B cell (primary cell): ENCODE measurements around the gene UBFD1. TPM values are rescaled to one million over a fixed set of nuclear protein-coding genes. Genes with fewer than 3 reads are reported as not detected.

Source experiments
- ATAC-seq: fragments of 200-7000 bp; cut with Tn5 transposase; one replicate; pipeline ENCODE4 v1.10.0; 2021; ENCODE audit warnings: low read depth, mild to moderate bottlenecking, moderate number of reproducible peaks, moderate library complexity
- CTCF ChIA-PET: fragments of 350-600 bp; sonication (Branson Sonifier 250); formaldehyde crosslinking; loops from one replicate; lab custom pipeline; 2021; ENCODE audit warnings: antibody characterized with exemption, inconsistent platforms; lab: Charles Lee
- POLR2A ChIA-PET: fragments of 350-600 bp; sonication (Branson Sonifier 250); formaldehyde crosslinking; loops from one replicate; lab custom pipeline; 2021; ENCODE audit warnings: antibody characterized with exemption; lab: Charles Lee
- DNase-seq: peaks from one replicate; pipeline ENCODE4 v3.0.0; 2013
- H2AFZ ChIP-seq: 2 replicates; pipeline ENCODE4 v1.6.1; 2012; ENCODE audit warnings: mild to moderate bottlenecking, low read depth, low read length; ENCODE audit not compliant: insufficient read depth, poor library complexity, severe bottlenecking
- H3K27ac ChIP-seq, 2 donors: 1 replicate in 1 of 2; 2 replicates in 1 of 2; pipeline ENCODE4 v1.5.1; 2012 to 2013; ENCODE audit warnings: low read length in 2 of 2, mild to moderate bottlenecking in 2 of 2, moderate library complexity in 1 of 2
- H3K27me3 ChIP-seq, 4 experiments: fragments of 200-600 bp in 1 of 4; sonication (generic) in 1 of 4; replicated peaks in 1 of 4; 1 replicate in 2 of 4; 2 replicates in 2 of 4; pipeline versions ENCODE4 v1.6.1 to v1.7.0; 2013 to 2016; ENCODE audit warnings: low read length in 3 of 4, mild to moderate bottlenecking in 2 of 4, mixed read lengths in 1 of 4, moderate library complexity in 1 of 4; ENCODE audit not compliant: insufficient read depth in 4 of 4, control insufficient read depth in 3 of 4; ENCODE audit errors: control extremely low read depth in 1 of 4
- H3K36me3 ChIP-seq, 2 experiments: replicated peaks in 1 of 2; 1 replicate in 1 of 2; 2 replicates in 1 of 2; pipeline versions ENCODE4 v1.6.1 to v1.7.1; 2013; ENCODE audit warnings: low read length in 1 of 2; ENCODE audit not compliant: insufficient read depth in 2 of 2, control insufficient read depth in 1 of 2; ENCODE audit errors: control extremely low read depth in 1 of 2, extremely low read depth in 1 of 2
- H3K4me1 ChIP-seq, 2 donors: fragments of 200-600 bp in 1 of 2; sonication (generic) in 1 of 2; 1 replicate in 1 of 2; 2 replicates in 1 of 2; pipeline versions ENCODE4 v1.5.1 to v1.6.1; 2013 to 2017; ENCODE audit warnings: low read length in 2 of 2; ENCODE audit not compliant: control insufficient read depth in 2 of 2, insufficient read depth in 2 of 2
- H3K4me2 ChIP-seq: replicated peaks from 2 replicates; pipeline ENCODE3; 2012; ENCODE audit warnings: mild to moderate bottlenecking, low read depth, low read length; ENCODE audit not compliant: poor library complexity, severe bottlenecking
- H3K4me3 ChIP-seq, 5 experiments: fragments of 200-600 bp in 1 of 5; sonication (generic) in 1 of 5; 1 replicate in 3 of 5; 2 replicates in 2 of 5; pipeline versions ENCODE4 v1.5.1 to v1.7.0; 2011 to 2016; ENCODE audit warnings: low read length in 4 of 5, mild to moderate bottlenecking in 4 of 5, low read depth in 2 of 5, control low read depth in 1 of 5, moderate library complexity in 1 of 5; ENCODE audit not compliant: insufficient read depth in 1 of 5; ENCODE audit errors: control extremely low read depth in 1 of 5, extremely low read depth in 1 of 5
- H3K79me2 ChIP-seq: fragments of 200-600 bp; sonication (generic); one replicate; pipeline ENCODE4 v1.6.0; 2016; ENCODE audit warnings: low read length; ENCODE audit not compliant: control insufficient read depth, insufficient read depth
- H3K9ac ChIP-seq: fragments of 200-600 bp; sonication (generic); 2 replicates; pipeline ENCODE4 v1.6.1; 2017; ENCODE audit warnings: mild to moderate bottlenecking, low read length, moderate library complexity
- H3K9me3 ChIP-seq, 3 donors: one replicate each; pipeline versions ENCODE4 v1.6.1 to v1.7.1; 2013; ENCODE audit warnings: low read length in 2 of 3; ENCODE audit not compliant: control insufficient read depth in 2 of 3, insufficient read depth in 1 of 3; ENCODE audit errors: control extremely low read depth in 1 of 3
- H4K20me1 ChIP-seq: 2 replicates; pipeline ENCODE4 v1.6.0; 2012; ENCODE audit warnings: mild to moderate bottlenecking, low read length; ENCODE audit not compliant: insufficient read depth, control insufficient read depth, poor library complexity, severe bottlenecking
- H3K27ac Mint-ChIP-seq: one replicate; pipeline ENCODE4 v1.8.0; 2021; ENCODE audit warnings: mixed read lengths
- H3K27me3 Mint-ChIP-seq: one replicate; pipeline ENCODE4 v1.8.0; 2021; ENCODE audit warnings: mixed read lengths
- H3K4me1 Mint-ChIP-seq: one replicate; pipeline ENCODE4 v1.8.0; 2021; ENCODE audit warnings: mixed read lengths
- H3K4me3 Mint-ChIP-seq: one replicate; pipeline ENCODE4 v1.8.0; 2021; ENCODE audit warnings: mixed read lengths
- H3K9me3 Mint-ChIP-seq: one replicate; pipeline ENCODE4 v1.8.0; 2022; ENCODE audit warnings: mixed read lengths; ENCODE audit not compliant: insufficient read depth
- EZH2 ChIP-seq: IDR thresholded peaks from 2 replicates; pipeline ENCODE4 v1.6.1; 2012; ENCODE audit warnings: borderline replicate concordance, low read depth, mild to moderate bottlenecking, moderate library complexity, low read length; ENCODE audit not compliant: insufficient read depth, poor library complexity, severe bottlenecking
- WGBS: methylation state at CpG from one replicate; pipeline ENCODE4 v1.1.5; 2013; ENCODE audit warnings: missing lambda C conversion rate; ENCODE audit not compliant: insufficient coverage; 5-methylcytosine and 5-hydroxymethylcytosine counted together
- intact Hi-C: fragments of 100-400 bp; cut with micrococcal nuclease; formaldehyde crosslinking; loops from one replicate; pipeline ENCODE4 v1.10.0; 2022
- polyA plus RNA-seq: library from polyadenylated mRNA; depleted of rRNA; stranded (reverse); fragments of >200 nt; gene quantifications from 2 replicates; pipeline ENCODE4 v1.2.3, GENCODE V29; 2012
- total RNA-seq, 2 donors: library from RNA; stranded (reverse); fragments of 120-200 nt in 1 of 2; gene quantifications; 1 replicate in 1 of 2; 2 replicates in 1 of 2; pipeline versions ENCODE4 v1.2.3 to v1.2.4, GENCODE V29; 2013 to 2022
- TF ChIP-seq, protein P1 (sequence below): fragments of 200-600 bp; IDR thresholded peaks from one replicate; pipeline ENCODE4 v1.8.0; 2022; ENCODE audit warnings: antibody characterized with exemption, mild to moderate bottlenecking

UBFD1 gene
- total and polyA plus RNA-seq, 2 donors (not counting 1 experiment from before 2014, with no cell fraction given) = 12.8 to 49.2 TPM

- Histone ChIP-seq H3K27ac (peak overlapping the region; percentile 85 to 92), H3K27me3 (no peaks in the 10 kb centered on the region), H3K4me1 (peaks cover 59 to 66% of the 10 kb centered on the region in 2 donors), H3K4me3 (no peak overlapping the region), H3K4me2 (peak overlapping the region; percentile 59), H3K9ac (no peak overlapping the region), H3K36me3 (peaks cover 3 to 14% of the 10 kb centered on the region in 2 experiments), H3K79me2 (peaks cover 27% of the 10 kb centered on the region), H4K20me1 (no peaks in the 10 kb centered on the region), H2AFZ (no peak overlapping the region), H3K9me3 (no peaks in the 10 kb centered on the region)
- no peak for DNase-seq
- POLR2A ChIA-PET = interaction anchor here (1.7 to 4.7 kb wide), 2 partner anchors 11 to 37 kb away, joined by 5 to 39 read pairs; partner anchors contain the start of genes EARS2 and UBFD1
- WGBS = 100% methylated on average over 1 of the region's 5 CpGs
- Mint-ChIP-seq H3K27me3 (no peaks in the 10 kb centered on the region), H3K27ac (peak overlapping the region; percentile 92), H3K4me1 (peaks cover 67% of the 10 kb centered on the region), H3K9me3 (no peaks in the 10 kb centered on the region), H3K4me3 (peak overlapping the region; percentile 58)
- intact Hi-C loops = no loop called here
- TF ChIP-seq, protein P1, sequence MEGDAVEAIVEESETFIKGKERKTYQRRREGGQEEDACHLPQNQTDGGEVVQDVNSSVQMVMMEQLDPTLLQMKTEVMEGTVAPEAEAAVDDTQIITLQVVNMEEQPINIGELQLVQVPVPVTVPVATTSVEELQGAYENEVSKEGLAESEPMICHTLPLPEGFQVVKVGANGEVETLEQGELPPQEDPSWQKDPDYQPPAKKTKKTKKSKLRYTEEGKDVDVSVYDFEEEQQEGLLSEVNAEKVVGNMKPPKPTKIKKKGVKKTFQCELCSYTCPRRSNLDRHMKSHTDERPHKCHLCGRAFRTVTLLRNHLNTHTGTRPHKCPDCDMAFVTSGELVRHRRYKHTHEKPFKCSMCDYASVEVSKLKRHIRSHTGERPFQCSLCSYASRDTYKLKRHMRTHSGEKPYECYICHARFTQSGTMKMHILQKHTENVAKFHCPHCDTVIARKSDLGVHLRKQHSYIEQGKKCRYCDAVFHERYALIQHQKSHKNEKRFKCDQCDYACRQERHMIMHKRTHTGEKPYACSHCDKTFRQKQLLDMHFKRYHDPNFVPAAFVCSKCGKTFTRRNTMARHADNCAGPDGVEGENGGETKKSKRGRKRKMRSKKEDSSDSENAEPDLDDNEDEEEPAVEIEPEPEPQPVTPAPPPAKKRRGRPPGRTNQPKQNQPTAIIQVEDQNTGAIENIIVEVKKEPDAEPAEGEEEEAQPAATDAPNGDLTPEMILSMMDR = no peak
- no peak for TF ChIP-seq EZH2
- ATAC-seq = no peak
- CTCF ChIA-PET = interaction anchor here (1.1 kb wide), 1 partner anchor 40 kb away, joined by 4 read pairs; no protein-coding TSS in a partner anchor
These were observed 38.2 kb upstream of the UBFD1 start for GRCh38 chr16:23519282-23519681.

DNA sequence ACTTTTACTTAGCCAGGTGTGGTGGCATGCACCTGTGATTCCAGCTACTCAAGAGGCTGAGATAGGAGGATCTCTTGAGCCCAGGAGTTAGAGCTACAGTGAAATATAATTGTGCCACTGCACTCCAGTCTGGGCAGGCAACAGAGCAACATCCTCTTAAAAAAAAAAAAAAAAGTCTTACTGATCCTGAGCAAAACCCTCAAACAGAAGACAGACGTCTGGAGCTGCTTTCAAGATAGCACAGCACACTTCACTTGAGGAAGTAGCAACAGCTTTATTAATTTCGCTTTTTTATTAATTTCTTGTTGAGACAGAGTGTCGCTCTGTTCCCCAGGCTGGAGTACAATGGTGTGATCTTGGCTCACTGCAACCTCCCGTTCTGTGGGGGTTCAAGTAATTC lies 37.0 kb upstream of the UBFD1 start:
- Mint-ChIP-seq H3K4me3 (peak overlapping the region; percentile 64), H3K27me3 (no peaks in the 10 kb centered on the region), H3K4me1 (peaks cover 59% of the 10 kb centered on the region), H3K27ac (peak overlapping the region; percentile 54), H3K9me3 (no peaks in the 10 kb centered on the region)
- TF ChIP-seq, protein P1 = no peak
- no peak for TF ChIP-seq EZH2
- no peaks in the 10 kb centered on the region for H3K27me3 ChIP-seq
- intact Hi-C loops = no loop called here
- peak overlapping the region; percentile 61 to 75 for H3K27ac ChIP-seq
- ChIA-PET POLR2A (interaction anchor here (0.8 to 1.5 kb wide), 4 partner anchors 10 to 37 kb away, joined by 3 to 12 read pairs (median 5); partner anchors contain the start of genes GGA2 and UBFD1), CTCF (interaction anchor here (1.0 to 3.1 kb wide), 4 partner anchors 12 to 86 kb away, joined by 3 to 22 read pairs (median 12); partner anchors contain the start of gene GGA2)
- peaks cover 59 to 65% of the 10 kb centered on the region in 2 donors for H3K4me1 ChIP-seq
- H3K4me3 ChIP-seq = peak overlapping the region in 1 of 5 experiments; percentile 18
- H3K4me2 ChIP-seq = peak overlapping the region; percentile 46
- no peak for ATAC-seq
- H3K9ac ChIP-seq = no peak overlapping the region
- peaks cover 3 to 19% of the 10 kb centered on the region in 2 experiments for H3K36me3 ChIP-seq
- no peaks in the 10 kb centered on the region for H4K20me1 ChIP-seq
- H2AFZ ChIP-seq = peak overlapping the region; percentile 24
- H3K79me2 ChIP-seq = peaks cover 27% of the 10 kb centered on the region
- peak; percentile 57 for DNase-seq
- no CpG with 5 or more reads among the region's 4 CpGs for WGBS
- H3K9me3 ChIP-seq = no peaks in the 10 kb centered on the region
